ENCODE results near the gene HOXA7.

The HOXA7 gene

GRCh38 chr7:27170426-27171324, 14.2 kb upstream of the HOXA7 start:
- DNase-seq (ENCODE audit: low read depth, low spot score), result no peak

GRCh38 chr7:27169658-27170425, 13.4 kb upstream of the HOXA7 start:
- no peak for DNase-seq (ENCODE audit: low read depth, low spot score)

DNA sequence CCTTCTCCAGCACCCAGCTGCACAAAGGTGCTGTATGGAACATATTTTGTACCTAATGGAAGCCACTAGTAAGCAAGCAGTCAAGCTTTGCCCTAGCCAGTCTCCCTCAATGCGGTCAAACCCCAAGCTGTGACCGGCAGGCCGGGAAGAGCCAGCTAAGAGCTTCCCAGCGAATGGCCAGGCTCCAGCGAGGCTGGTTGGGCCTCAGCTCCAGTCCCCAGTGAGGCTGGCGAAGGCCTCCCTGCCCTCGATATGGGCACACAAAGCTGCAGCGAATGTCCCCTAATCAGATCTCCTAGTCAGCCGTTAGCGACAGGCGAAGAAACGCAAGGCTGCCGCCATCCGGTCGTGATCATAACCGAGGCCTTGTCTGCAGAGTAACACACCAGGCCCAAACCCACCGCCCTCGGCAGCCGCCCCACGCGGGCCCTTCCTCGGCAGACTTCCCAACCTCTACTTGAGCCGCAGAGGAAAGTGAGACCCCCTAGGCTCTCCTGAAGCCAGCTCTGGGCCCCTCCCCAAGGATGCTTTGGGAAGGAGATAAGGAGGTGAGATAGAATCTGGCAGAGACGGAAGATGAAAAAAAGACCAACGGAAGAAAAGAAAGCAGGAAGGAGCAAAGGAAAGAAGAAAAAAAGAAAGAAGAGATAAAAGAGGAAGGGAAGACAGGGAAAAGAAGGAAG, 11.9 kb upstream of the HOXA7 start:
- DNase-seq (ENCODE audit: low read depth, low spot score), result no peak

DNA sequence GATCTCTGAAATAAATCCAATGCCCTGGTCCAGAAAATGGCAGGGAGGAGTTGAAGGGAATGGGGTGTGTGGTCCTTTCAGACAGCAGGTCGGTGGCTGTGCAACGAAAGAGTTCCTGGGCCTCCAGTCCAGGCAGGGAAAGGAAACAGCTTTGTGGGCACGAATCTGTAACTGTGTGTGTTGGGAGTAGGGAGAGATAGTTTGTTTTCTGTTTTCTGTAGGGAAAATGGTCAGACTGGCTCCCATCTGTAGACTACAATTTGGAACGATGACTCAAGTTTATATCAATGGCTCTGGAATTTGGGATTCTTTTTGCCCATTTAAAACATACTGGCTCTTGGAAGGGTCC, 11.4 kb upstream of the HOXA7 start:
- DNase-seq (ENCODE audit: low read depth, low spot score), result no peak

- DNase-seq (ENCODE audit: low read depth, low spot score), result no peak
Measured at GRCh38 chr7:27166531-27167505, 10.3 kb upstream of the HOXA7 start.

- DNase-seq (ENCODE audit: low read depth, low spot score), result no peak
Measured at GRCh38 chr7:27165996-27166530, 9.6 kb upstream of the HOXA7 start.

GRCh38 chr7:27165089-27165995, 8.9 kb upstream of the HOXA7 start, which contains the start of gene HOXA9:
Gene HOXA9, minus strand, starts transcription at chr7:27165537. Its CDS starts 80 bp downstream, at chr7:27165457.
- no peak for DNase-seq (ENCODE audit: low read depth, low spot score)

DNA sequence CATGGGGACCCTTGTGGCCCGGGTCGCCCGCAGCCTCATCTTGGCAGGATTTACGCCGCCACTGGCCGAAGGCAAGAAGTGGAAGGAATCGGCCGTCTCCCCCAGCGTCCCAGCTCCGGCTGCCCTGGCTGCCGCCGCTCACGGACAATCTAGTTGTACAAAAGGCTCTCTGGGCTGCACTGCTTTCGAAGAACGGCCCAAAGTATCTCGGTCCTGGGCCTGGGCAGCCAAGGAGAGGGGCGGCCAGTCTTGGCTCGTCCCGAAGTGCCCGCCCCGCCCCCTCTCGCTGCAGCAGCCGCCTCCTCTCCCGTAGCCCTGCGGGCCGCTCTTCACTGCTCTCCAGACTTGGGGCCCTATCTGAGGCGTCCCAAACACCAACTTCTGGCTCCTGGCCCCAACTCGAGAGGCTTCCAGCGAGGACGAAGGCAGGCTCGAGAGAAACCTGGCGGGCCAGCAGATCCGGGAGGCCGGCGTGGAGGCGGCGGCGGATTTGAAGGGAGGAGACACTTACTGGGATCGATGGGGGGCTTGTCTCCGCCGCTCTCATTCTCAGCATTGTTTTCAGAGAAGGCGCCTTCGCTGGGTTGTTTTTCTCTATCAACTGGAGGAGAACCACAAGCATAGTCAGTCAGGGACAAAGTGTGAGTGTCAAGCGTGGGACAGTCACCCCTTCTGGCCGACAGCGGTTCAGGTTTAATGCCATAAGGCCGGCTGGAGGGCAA, 8.1 kb upstream of the HOXA7 start:
- no peak for DNase-seq (ENCODE audit: low read depth, low spot score)

DNA sequence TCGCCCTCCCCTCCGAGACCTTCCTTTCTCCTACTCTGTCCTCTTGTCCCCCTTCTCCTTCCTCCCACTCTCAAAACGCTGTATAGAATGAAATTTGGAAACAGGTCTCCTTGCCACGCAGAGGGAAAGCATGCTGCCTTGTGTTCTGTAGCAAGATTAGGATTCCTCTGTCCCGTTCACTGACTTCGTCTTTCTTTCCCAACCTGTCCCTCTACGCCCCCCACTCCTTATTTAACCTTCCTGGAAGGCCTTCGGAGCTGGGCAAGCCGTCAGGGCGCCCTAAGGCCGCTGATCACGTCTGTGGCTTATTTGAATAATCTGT, 7.5 kb upstream of the HOXA7 start:
- DNase-seq (ENCODE audit: low read depth, low spot score), result no peak

- DNase-seq (ENCODE audit: low read depth, low spot score), result no peak
Measured at GRCh38 chr7:27163288-27164044, 7.0 kb upstream of the HOXA7 start.

- DNase-seq (ENCODE audit: low read depth, low spot score), result no peak
Measured at GRCh38 chr7:27162561-27163287, 6.2 kb upstream of the HOXA7 start.

DNA sequence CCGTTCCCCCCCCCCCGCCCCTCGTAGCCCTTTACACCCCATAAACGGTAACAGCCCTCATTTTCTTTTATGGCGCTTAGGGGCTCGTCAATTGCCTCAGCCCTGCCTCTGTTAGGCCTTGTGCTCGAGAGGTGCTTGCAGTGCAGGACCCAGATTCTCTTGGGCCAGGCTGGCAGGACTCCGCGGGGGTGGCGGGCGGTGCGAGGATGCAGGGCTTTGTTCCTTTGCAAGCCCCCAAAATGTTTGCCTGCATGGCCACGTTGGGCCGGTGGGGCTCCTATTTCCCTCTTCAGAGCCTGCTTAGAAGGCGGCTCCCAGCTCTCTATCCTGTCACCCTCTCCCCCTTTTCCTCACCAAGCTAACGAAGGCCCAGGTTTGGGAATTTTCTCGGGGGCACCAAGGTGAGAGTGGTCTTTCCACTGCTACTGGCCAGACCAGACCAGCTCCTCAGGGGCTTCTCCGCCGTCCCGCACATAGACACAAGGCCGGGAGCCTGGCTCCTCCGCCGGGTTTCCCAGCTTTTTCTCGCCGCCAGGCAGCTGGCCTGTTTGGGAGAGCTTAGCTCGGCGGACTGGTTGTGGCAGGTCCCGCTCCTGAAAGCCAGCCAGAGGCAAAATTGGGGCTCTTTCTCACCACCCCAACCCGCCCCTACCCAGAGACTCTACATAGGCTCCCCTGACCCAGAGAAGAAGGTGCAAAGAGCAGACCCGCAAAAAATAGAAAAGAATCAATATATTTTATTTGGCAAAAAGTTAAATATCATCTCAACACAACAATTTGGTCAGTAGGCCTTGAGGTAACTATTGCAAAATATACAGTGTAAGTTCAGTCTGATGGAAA, 5.5 kb upstream of the HOXA7 start:
- DNase-seq (ENCODE audit: low read depth, low spot score), result no peak

GRCh38 chr7:27161214-27161720, 4.8 kb upstream of the HOXA7 start:
- DNase-seq (ENCODE audit: low read depth, low spot score), result no peak

DNA sequence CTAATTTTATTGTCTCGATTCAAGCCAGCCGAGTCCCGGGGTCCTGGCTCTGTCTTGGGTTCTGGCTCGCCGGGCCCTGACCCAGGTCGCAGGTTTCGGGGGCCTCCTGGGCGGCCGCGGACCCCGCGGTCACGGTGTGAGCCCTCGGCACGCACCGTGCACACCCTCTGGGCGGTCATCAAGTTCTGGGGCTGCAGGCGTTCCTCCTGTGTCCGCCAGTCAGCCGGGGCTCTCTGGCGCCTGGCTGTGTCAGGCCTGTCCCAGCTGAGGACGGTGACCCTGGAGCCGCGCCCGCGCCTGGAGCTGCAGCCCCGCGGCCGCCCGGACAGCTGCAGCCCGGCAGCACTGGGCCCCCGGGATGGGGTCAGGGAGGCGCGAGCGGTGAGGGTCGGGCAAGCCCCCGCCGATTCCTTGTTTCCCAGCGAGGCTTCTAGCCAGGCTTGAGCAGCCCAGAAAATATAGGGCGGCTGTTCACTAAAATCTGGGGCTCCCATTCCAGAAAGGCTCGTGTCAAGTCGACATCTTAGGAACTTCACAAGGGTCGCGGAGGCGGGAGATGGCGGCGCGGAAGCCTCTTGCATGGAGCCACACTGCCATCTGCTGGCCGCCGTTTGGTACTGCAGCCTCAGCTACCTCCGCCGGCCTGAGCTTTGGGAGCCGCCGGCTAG, 4.2 kb upstream of the HOXA7 start:
- peak; percentile 87 for DNase-seq (ENCODE audit: low read depth, low spot score)

- no peak for DNase-seq (ENCODE audit: low read depth, low spot score)
Measured at GRCh38 chr7:27160145-27160545, 3.7 kb upstream of the HOXA7 start.
